ENCODE results near the gene PAPSS2.
"Not testable (repeated sequence)": the region's sequence is repeated elsewhere in the genome, so short reads cannot be mapped to it uniquely, and the experiment has no call there.

The PAPSS2 gene

GRCh38 chr10:87659571-87660483 is at the start of gene PAPSS2:
Gene PAPSS2 (plus strand): TSS chr10:87659878. CDS start chr10:87659982, 104 bp downstream.
- peak; percentile 5 to 37 for DNase-seq

- not testable (repeated sequence) for DNase-seq
These were observed 48.3 kb upstream of the PAPSS2 start for GRCh38 chr10:87611341-87611740.

- DNase-seq, result no peak
These were observed 47.6 kb upstream of the PAPSS2 start for GRCh38 chr10:87612115-87612514.

GRCh38 chr10:87613751-87614150 is 45.9 kb upstream of the PAPSS2 start:
- no peak for DNase-seq

DNA sequence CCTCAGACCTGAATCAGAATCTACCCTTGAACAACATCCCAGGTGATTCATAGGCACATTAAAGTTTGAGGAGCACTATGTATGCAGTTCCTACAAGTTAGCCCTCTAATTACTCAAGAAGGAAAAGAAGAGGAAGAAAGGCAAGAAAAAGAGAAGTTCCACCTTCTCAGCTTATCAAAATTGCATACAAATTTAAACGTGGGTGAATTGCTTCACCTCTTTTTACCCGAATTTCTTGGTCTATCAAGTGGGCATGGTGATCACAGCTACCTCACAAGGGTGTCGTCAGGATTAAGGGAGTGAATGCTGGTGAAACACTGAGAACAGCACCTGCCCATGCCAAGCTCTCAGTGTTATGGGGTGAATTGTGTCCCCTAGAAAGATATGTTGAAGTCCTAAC is 43.8 kb upstream of the PAPSS2 start:
- no peak for DNase-seq

DNA sequence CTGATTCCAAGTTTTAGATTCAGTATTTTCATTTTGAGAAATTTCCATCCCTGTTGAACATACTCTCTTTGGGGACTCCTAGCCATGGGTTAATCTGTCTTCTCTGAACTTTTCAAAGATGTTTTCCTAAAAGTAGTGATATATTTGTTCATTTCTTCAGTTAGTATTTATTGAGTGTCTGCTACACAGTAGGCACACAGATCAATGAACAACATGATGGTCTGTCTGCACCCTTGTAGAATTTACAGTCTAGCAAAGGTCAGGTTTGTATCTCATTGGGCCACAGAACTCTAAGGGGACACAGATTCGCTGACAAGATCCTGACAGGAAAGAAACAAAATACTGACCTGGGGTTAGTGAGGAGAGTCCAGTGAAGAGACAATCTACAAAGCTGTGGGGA is 42.2 kb upstream of the PAPSS2 start:
- no peak for DNase-seq

GRCh38 chr10:87618566-87619423 is 40.9 kb upstream of the PAPSS2 start:
- no peak for DNase-seq

DNA sequence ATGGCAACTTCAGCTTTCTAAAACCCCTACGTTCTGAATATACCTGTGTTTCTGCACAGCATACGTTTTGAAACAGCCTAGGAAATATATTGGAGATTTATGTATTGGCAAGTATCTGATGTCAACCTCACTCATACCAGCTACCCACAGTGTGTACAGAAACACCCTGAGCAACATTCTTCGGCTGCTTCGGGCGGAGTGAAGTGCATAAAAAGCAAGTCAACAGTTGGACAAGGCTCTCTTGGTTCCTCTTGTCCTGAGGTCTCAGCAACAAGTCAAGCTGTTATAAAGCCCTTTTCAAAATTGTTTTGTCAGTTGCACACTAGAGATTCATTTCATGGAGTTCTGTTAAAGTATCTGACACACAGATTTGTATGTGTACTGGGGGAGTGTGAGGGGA is 40.0 kb upstream of the PAPSS2 start:
- DNase-seq, result no peak

DNA sequence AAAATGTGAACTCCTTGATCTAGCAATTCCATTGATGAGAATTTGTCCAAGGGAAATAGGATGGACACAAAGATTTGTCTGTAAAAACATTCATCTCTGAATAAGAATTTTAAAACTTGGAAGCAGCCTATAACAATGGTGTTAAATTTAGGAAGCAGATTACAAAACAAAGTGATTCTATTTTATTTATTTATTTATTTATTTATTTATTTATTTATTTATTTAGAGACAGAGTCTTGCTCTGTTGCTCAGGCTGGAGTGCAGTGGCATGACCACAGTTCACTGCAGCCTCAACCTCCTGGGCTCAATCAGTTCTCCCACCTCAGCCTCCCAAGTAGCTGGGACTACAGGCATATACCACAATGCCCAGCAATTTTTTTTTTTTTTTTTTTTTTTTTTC is 38.2 kb upstream of the PAPSS2 start:
- not testable (repeated sequence) for DNase-seq

GRCh38 chr10:87622314-87623004 is 37.2 kb upstream of the PAPSS2 start:
- no peak for DNase-seq

- DNase-seq, result no peak
These were observed 36.5 kb upstream of the PAPSS2 start for GRCh38 chr10:87623191-87623590.

- DNase-seq, result no peak
These were observed 34.0 kb upstream of the PAPSS2 start for GRCh38 chr10:87625661-87626060.

DNA sequence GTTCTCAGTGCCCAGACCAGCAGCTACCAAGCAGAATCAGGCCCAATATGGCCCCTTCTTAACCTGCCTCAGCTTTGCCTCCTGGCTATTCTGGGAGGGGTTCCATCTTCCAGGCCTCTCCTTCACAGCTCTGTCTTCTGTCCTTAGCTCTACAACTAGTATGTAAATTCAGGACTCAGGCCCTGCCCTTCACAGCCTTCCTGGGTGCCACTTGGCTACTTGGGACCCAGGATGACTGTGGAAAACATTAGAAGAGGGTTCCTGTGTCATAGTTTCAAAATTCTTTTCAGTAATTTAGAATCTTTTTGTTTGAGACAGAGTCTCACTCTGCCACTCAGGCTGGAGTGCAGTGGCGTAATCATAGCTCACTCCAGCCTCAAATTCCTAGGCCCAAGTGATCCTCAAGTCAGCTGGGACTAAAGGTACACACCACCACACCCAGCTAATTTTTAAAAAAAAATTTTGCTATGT is 33.2 kb upstream of the PAPSS2 start:
- no peak for DNase-seq

DNA sequence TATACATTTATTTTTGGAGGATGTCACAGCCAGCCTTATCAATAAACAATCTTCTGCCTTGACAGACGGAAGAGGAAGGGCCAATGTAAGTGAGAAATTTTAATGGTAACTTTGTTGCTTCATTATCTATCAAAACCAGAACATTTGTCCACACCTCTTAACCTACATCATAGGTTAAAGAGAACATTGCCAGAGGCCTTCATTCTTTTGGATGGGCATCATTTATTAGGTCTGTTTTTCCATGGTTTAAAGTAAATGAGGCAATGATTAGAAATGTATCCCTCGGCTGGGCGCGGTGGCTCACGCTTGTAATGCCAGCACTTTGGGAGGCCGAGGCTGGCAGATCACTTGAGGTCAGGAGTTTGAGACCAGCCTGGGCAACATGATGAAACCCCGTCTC is 29.5 kb upstream of the PAPSS2 start:
- no peak for DNase-seq

GRCh38 chr10:87632454-87632853 is 27.2 kb upstream of the PAPSS2 start:
- DNase-seq, result no peak

DNA sequence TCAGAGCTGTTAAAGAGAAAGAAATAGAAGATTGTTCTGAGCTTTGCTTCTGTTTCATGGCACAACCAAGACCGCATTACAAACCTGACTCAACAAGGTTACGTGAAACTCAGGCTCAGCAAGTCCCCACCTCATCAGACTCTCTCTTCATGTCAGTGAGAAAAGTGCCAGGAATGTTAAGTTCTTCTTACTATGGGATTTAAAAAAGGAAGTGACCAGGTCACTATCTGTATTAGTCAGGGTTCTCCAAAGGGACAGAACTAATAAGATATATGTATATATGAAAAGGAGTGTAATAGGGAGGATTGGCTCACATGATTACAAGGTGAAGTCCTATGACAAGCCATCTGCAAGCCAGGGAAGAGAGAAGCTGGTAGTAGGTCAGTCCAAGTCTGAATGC is 25.4 kb upstream of the PAPSS2 start:
- no peak for DNase-seq

DNA sequence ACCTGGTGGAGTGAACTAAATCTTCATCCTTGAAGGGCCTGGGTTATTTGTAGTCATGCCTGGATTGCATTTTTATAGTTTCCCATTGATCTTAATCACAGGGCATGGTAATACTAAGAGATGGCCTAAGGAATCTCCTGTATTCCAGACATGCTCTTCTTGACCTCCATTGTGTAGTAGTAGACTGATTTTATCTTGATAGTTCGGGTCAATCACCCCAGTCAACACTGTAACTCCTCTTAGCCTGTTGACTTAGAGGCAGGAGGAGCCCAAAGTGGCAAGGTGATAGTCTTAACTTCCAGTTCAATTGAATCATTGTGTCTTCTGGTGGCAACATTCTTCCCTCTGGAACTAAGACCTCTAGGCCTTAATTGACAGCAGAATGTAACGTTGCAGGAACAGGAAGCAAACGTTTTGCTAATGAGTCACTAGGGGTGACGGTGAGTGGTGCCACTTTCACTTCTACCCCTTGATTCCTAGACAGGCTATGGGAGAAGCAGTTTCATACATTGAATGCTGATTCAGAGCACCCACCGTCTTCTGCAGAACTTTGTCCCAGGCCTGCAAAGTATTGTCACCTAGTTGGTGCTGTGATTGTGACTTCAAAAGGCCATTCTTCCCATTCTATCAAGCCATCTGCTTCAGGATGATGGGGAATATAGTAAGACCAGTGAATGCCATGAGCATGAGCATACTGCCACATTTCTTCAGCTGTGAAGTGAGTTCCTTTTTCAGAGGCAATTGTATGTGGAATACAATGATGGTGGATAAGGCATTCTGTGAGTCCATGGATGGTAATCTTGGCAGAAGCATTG is 24.0 kb upstream of the PAPSS2 start:
- peak in 1 of 2 donors; percentile 38 for DNase-seq

- DNase-seq, result no peak
These were observed 23.3 kb upstream of the PAPSS2 start for GRCh38 chr10:87636313-87636915.

GRCh38 chr10:87639493-87639892 is 20.2 kb upstream of the PAPSS2 start:
- DNase-seq, result no peak

GRCh38 chr10:87640043-87640442 is 19.6 kb upstream of the PAPSS2 start:
- DNase-seq, result no peak

DNA sequence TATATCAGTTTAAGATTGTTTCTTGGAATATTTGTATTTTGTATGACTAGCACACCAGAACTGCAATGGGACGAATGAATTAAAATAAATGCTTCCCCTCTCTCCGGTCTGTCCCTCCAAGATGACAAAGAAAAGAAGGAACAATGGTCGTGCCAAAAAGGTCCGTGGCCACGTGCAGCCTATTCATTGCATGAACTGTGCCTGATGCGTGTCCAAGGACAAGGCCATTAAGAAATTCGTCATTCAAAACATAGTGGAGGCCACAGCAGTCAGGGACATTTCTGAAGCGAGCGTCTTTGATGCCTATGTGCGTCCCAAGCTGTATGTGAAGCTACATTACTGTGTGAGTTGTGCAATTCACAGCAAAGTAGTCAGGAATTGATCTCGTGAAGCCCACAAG is 17.2 kb upstream of the PAPSS2 start:
- no peak for DNase-seq

GRCh38 chr10:87642988-87643387 is 16.7 kb upstream of the PAPSS2 start:
- no peak for DNase-seq

Data from CD4-positive, alpha-beta T cell treated with Interleukin-1 beta for 1 hour (primary cell).